SK-N-SH (cell line): ENCODE results near the gene ZNF521. TPM values are rescaled to one million over a fixed set of nuclear protein-coding genes. Genes with fewer than 3 reads are reported as not detected.

Experiments used
- CTCF ChIA-PET: fragments of 300-600, 350-600 bp; formaldehyde crosslinking; extraction: SDS; loops from one replicate; lab custom pipeline; 2021; lab: Yijun Ruan, JAX
- POLR2A ChIA-PET: fragments of 350-600 bp; sonication (Branson Sonifier 250); formaldehyde crosslinking; extraction: SDS; loops from one replicate; lab custom pipeline; 2020; ENCODE audit warnings: antibody characterized with exemption, inconsistent platforms; lab: Yijun Ruan, JAX
- DNase-seq: peaks from one replicate; pipeline ENCODE4 v3.0.0; 2012
- H2AFZ ChIP-seq: fragments of 200-600 bp; sonication (generic); 2 replicates; pipeline ENCODE4 v1.8.1; 2016; ENCODE audit warnings: antibody characterized with exemption, mild to moderate bottlenecking, low read depth
- H3F3A ChIP-seq: fragments of 200-600 bp; sonication (generic); replicated peaks from 2 replicates; pipeline ENCODE3; 2016; ENCODE audit warnings: antibody characterized with exemption, mild to moderate bottlenecking; ENCODE audit not compliant: insufficient read depth
- H3K27ac ChIP-seq, 2 experiments: fragments of 200-500 bp in 1 of 2; fragments of 200-600 bp in 1 of 2; sonication (Bioruptor generic) in 1 of 2; sonication (generic), shearing (Covaris generic) in 1 of 2; 2 replicates each; pipeline versions ENCODE4 v1.5.1 to v1.6.1; 2014 to 2016; ENCODE audit warnings: low read depth in 2 of 2, inconsistent platforms in 1 of 2, low read length in 1 of 2, mild to moderate bottlenecking in 1 of 2, mixed read lengths in 1 of 2
- H3K27me3 ChIP-seq: fragments of 200-600 bp; sonication (generic), shearing (Covaris generic); 2 replicates; pipeline ENCODE4 v1.6.1; 2016; ENCODE audit warnings: mixed run types; ENCODE audit not compliant: insufficient read depth
- H3K36me3 ChIP-seq, 2 experiments: fragments of 200-500 bp in 1 of 2; fragments of 200-600 bp in 1 of 2; sonication (Bioruptor generic) in 1 of 2; sonication (generic) in 1 of 2; replicated peaks in 1 of 2; 2 replicates each; pipeline versions ENCODE3 to v1.5.1; 2014 to 2016; ENCODE audit warnings: low read length in 1 of 2, mild to moderate bottlenecking in 1 of 2; ENCODE audit not compliant: insufficient read depth in 2 of 2, control insufficient read depth in 1 of 2
- H3K4me1 ChIP-seq, 2 experiments: fragments of 200-500 bp in 1 of 2; fragments of 200-600 bp in 1 of 2; sonication (Bioruptor generic) in 1 of 2; sonication (generic), shearing (Covaris generic) in 1 of 2; 2 replicates each; pipeline versions ENCODE4 v1.5.1 to v1.6.1; 2014 to 2016; ENCODE audit warnings: low read depth in 1 of 2, low read length in 1 of 2, mixed run types in 1 of 2; ENCODE audit not compliant: insufficient read depth in 2 of 2, control insufficient read depth in 1 of 2
- H3K4me2 ChIP-seq: fragments of 200-600 bp; sonication (generic), shearing (Covaris generic); 2 replicates; pipeline ENCODE4 v1.6.1; 2017; ENCODE audit warnings: mixed run types
- H3K4me3 ChIP-seq, 2 experiments: fragments of 200-500 bp in 1 of 2; fragments of 200-600 bp in 1 of 2; sonication (Bioruptor generic) in 1 of 2; sonication (generic), shearing (Covaris generic) in 1 of 2; 2 replicates each; pipeline versions ENCODE4 v1.5.1 to v1.8.1; 2014 to 2016; ENCODE audit warnings: low read depth in 2 of 2, inconsistent platforms in 1 of 2, low read length in 1 of 2, mild to moderate bottlenecking in 1 of 2, mixed read lengths in 1 of 2, moderate library complexity in 1 of 2
- H3K79me2 ChIP-seq: fragments of 200-600 bp; sonication (generic); 2 replicates; pipeline ENCODE4 v1.8.1; 2017; ENCODE audit warnings: mild to moderate bottlenecking; ENCODE audit not compliant: insufficient read depth
- H3K9ac ChIP-seq: fragments of 200-600 bp; sonication (generic); 2 replicates; pipeline ENCODE4 v1.6.1; 2017; ENCODE audit warnings: mixed run types
- H3K9me2 ChIP-seq: fragments of 200-600 bp; sonication (generic); 2 replicates; pipeline ENCODE4 v1.6.1; 2017; ENCODE audit warnings: mixed run types
- H3K9me3 ChIP-seq: fragments of 200-600 bp; sonication (generic); 2 replicates; pipeline ENCODE4 v1.6.1; 2017; ENCODE audit warnings: mixed run types, mild to moderate bottlenecking, moderate library complexity
- H4K20me1 ChIP-seq: fragments of 200-600 bp; sonication (generic); 2 replicates; pipeline ENCODE4 v1.6.1; 2017; ENCODE audit warnings: mild to moderate bottlenecking, mixed run types; ENCODE audit not compliant: insufficient read depth
- CHD2 ChIP-seq: fragments of 150-350 bp; IDR thresholded peaks from 2 replicates; pipeline ENCODE4 v1.6.1; 2018; ENCODE audit warnings: low read length; ENCODE audit not compliant: partially characterized antibody
- ELF1 ChIP-seq: IDR thresholded peaks from 2 replicates; pipeline ENCODE4 v1.4.0; 2012
- EP300 ChIP-seq, 2 experiments: IDR thresholded peaks; 2 replicates each; pipeline versions ENCODE4 v1.4.0 to v1.6.1; 2012; ENCODE audit warnings: borderline replicate concordance in 1 of 2, low read depth in 1 of 2, low read length in 1 of 2
- EZH2phosphoT487 ChIP-seq: fragments of 200-600 bp; sonication (generic); IDR thresholded peaks from 2 replicates; pipeline ENCODE4 v1.6.1; 2017; ENCODE audit warnings: low read depth, mixed run types, mild to moderate bottlenecking, antibody characterized with exemption, moderate library complexity, borderline replicate concordance
- FOXJ3 ChIP-seq: sonication (generic); formaldehyde crosslinking; IDR thresholded peaks from 2 replicates; pipeline ENCODE4 v1.5.1; 2020; ENCODE audit warnings: mild to moderate bottlenecking, missing genetic modification reagents
- FOXM1 ChIP-seq: IDR thresholded peaks from 2 replicates; pipeline ENCODE4 v1.4.0; 2012; ENCODE audit warnings: low read depth, mild to moderate bottlenecking
- GATA2 ChIP-seq: sonication (generic); formaldehyde crosslinking; IDR thresholded peaks from 2 replicates; pipeline ENCODE4 v1.5.0; 2020; ENCODE audit warnings: mild to moderate bottlenecking, missing genetic modification reagents
- MEF2A ChIP-seq: IDR thresholded peaks from 2 replicates; pipeline ENCODE4 v1.4.0; 2012; ENCODE audit warnings: low read depth, borderline replicate concordance
- MXI1 ChIP-seq: IDR thresholded peaks from 2 replicates; pipeline ENCODE4 v1.6.1; 2012; ENCODE audit warnings: mild to moderate bottlenecking, low read depth, low read length, improper control_type of control experiment
- NFIC ChIP-seq: IDR thresholded peaks from 2 replicates; pipeline ENCODE4 v1.4.0; 2012; ENCODE audit warnings: borderline replicate concordance
- RAD21 ChIP-seq: IDR thresholded peaks from 2 replicates; pipeline ENCODE4 v1.6.1; 2012; ENCODE audit warnings: mild to moderate bottlenecking, low read length
- RCOR1 ChIP-seq: fragments of 150-350 bp; IDR thresholded peaks from 2 replicates; pipeline ENCODE4 v1.6.1; 2017; ENCODE audit warnings: antibody characterized with exemption, low read length
- RFX5 ChIP-seq: IDR thresholded peaks from 2 replicates; pipeline ENCODE4 v1.6.1; 2012; ENCODE audit warnings: mild to moderate bottlenecking, improper control_type of control experiment, low read length
- RXRA ChIP-seq: IDR thresholded peaks from 2 replicates; pipeline ENCODE4 v1.4.0; 2012; ENCODE audit warnings: low read depth, mild to moderate bottlenecking, borderline replicate concordance
- SIN3A ChIP-seq: IDR thresholded peaks from 2 replicates; pipeline ENCODE4 v1.6.1; 2012; ENCODE audit warnings: low read depth, mild to moderate bottlenecking, low read length, moderate library complexity, borderline replicate concordance
- SMC3 ChIP-seq: IDR thresholded peaks from 2 replicates; pipeline ENCODE4 v1.6.1; 2012; ENCODE audit warnings: low read depth, low read length, improper control_type of control experiment
- TAF1 ChIP-seq: IDR thresholded peaks from 2 replicates; pipeline ENCODE4 v1.6.1; 2012; ENCODE audit warnings: low read depth, mild to moderate bottlenecking, low read length, moderate library complexity, borderline replicate concordance
- TEAD4 ChIP-seq: IDR thresholded peaks from 2 replicates; pipeline ENCODE4 v1.4.0; 2012; ENCODE audit warnings: mild to moderate bottlenecking, borderline replicate concordance; ENCODE audit not compliant: insufficient read depth
- WGBS: methylation state at CpG from one replicate; pipeline ENCODE4 v1.1.6; 2017; ENCODE audit warnings: low lambda C conversion rate; 5-methylcytosine and 5-hydroxymethylcytosine counted together
- polyA plus RNA-seq, 3 experiments: library from polyadenylated mRNA; depleted of rRNA; stranded (reverse); fragments of >200 nt; gene quantifications; 2 replicates each; pipeline ENCODE4 v1.2.3, GENCODE V29; 2012
- TF ChIP-seq, protein P1 (sequence below): IDR thresholded peaks from 2 replicates; pipeline ENCODE4 v1.6.1; 2012; ENCODE audit warnings: mild to moderate bottlenecking, low read depth, low read length, moderate library complexity
- TF ChIP-seq, protein P2 (sequence below): IDR thresholded peaks from 2 replicates; pipeline ENCODE4 v1.4.0; 2012; ENCODE audit warnings: low read depth
- TF ChIP-seq, protein P3 (sequence below): IDR thresholded peaks from 2 replicates; pipeline ENCODE4; 2012

Gene ZNF521
- polyA plus RNA-seq, 1 of the 3 experiments (the other 2 are of a cell fraction) = 14.1 TPM

DNA sequence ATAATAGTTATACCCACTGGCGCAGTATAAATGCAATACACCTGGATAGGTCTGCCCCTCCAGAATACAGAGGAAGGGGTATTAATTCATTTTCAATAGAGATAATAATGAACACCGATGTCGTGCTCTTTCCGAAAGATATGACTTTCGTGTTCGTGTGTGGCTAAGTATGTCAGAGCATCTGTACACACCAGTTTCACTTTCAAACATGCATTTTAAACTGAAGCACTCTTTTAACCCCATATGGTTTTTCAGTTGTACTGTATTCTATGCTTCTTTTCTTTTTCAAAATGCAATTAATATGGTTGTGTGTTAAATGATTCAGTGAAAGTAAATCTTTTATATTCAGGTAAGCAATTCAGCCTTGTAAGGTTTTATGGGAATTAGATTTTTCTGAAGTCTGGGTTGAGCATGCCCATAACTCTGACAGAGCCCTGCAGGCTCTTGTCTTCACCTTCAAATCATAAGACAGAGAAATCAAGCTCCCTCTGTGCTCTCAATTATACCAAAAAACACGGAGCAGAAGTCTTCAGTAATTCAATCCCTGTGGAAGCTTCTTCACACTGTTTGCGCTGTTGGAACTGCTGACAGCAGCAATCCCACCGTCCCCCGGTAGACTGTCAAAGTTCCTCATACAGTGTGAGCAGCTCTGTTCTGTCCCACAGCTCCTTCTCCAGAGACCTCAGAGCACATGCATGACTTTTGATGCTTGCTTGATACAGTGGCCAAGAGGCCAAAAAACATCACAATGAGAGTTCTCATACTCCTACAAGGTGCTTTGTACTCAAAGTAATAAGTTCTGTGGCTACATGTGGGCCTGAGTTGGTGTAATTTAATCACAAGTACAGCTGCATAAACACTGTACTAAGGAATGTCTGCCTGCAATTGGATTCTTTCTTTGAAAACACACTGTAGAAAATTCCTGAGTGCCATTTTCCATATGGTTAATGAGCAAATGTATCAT is 186.8 kb downstream of the ZNF521 start:
- CTCF ChIA-PET = interaction anchor here (1.2 kb wide), 1 partner anchor 25 kb away, joined by 4 read pairs; no protein-coding TSS in a partner anchor

DNA sequence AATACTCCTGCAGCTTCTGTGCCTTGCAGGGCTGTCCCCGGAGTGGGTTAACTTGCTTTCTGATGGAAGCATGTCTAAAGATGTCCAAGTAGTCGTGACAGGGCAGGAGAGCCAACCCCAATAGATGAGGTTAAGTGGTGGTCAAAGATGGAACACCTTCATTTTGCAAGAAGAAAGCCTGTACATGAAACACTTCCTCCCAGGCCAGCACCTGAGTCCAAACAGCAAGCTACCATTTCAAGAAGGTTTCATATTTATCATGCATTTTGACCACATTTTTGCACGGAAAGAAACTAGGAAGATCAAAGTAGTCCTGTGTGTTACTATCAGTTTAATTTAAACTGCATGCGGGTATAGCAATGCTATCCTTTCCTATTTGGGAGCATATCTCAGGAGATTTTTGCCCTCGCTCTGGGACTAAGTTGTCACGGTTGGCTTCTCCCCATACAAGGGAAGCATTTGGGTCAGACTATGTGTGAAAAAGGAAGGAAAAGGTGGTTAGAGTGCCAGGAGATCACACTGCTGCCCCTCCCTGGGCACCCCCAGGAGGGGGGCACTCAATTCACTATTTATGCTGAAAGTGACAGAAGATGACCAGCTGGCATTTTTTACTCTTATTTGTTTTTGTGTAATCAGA is 187.6 kb downstream of the ZNF521 start:
- no peaks in the 10 kb centered on the region for H3K9me2 ChIP-seq
- no peaks in the 10 kb centered on the region for H3K79me2 ChIP-seq
- no peak overlapping the region for H3K4me2 ChIP-seq
- DNase-seq = no peak
- no peak overlapping the region for H3K9ac ChIP-seq
- TF ChIP-seq SIN3A (no peak), TEAD4 (no peak), CHD2 (no peak), RCOR1 (no peak), FOXJ3 (CRISPR knock-in tag) (no peak), TAF1 (no peak), FOXM1 (no peak), SMC3 (no peak), ELF1 (no peak), EZH2phosphoT487 (no peak)
- TF ChIP-seq, protein P1, sequence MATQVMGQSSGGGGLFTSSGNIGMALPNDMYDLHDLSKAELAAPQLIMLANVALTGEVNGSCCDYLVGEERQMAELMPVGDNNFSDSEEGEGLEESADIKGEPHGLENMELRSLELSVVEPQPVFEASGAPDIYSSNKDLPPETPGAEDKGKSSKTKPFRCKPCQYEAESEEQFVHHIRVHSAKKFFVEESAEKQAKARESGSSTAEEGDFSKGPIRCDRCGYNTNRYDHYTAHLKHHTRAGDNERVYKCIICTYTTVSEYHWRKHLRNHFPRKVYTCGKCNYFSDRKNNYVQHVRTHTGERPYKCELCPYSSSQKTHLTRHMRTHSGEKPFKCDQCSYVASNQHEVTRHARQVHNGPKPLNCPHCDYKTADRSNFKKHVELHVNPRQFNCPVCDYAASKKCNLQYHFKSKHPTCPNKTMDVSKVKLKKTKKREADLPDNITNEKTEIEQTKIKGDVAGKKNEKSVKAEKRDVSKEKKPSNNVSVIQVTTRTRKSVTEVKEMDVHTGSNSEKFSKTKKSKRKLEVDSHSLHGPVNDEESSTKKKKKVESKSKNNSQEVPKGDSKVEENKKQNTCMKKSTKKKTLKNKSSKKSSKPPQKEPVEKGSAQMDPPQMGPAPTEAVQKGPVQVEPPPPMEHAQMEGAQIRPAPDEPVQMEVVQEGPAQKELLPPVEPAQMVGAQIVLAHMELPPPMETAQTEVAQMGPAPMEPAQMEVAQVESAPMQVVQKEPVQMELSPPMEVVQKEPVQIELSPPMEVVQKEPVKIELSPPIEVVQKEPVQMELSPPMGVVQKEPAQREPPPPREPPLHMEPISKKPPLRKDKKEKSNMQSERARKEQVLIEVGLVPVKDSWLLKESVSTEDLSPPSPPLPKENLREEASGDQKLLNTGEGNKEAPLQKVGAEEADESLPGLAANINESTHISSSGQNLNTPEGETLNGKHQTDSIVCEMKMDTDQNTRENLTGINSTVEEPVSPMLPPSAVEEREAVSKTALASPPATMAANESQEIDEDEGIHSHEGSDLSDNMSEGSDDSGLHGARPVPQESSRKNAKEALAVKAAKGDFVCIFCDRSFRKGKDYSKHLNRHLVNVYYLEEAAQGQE = no peak
- TF ChIP-seq, all 33 proteins: peak for 0
- Histone ChIP-seq H4K20me1 (no peaks in the 10 kb centered on the region), H3K27me3 (no peaks in the 10 kb centered on the region), H3F3A (no peaks in the 10 kb centered on the region), H3K36me3 (peaks cover 0 to 5% of the 10 kb centered on the region in 2 experiments), H2AFZ (no peak overlapping the region), H3K27ac (no peak overlapping the region), H3K4me3 (no peak overlapping the region), H3K9me3 (no peaks in the 10 kb centered on the region), H3K4me1 (peaks cover 0 to 5% of the 10 kb centered on the region in 2 experiments; a peak in 2 of 4 replicates)
- POLR2A ChIA-PET = no interaction called here
- 96% methylated on average over 6 of the region's 6 CpGs for WGBS
- CTCF ChIA-PET = interaction anchor here (1.2 to 1.6 kb wide), 2 partner anchors 24 to 94 kb away, joined by 3 to 4 read pairs; no protein-coding TSS in a partner anchor

More for the DNA sequence above, 186.8 kb downstream of the ZNF521 start:
- DNase-seq = no peak
- POLR2A ChIA-PET = no interaction called here
- Histone ChIP-seq H3K4me1 (peaks cover 0 to 5% of the 10 kb centered on the region in 2 experiments; a peak in 2 of 4 replicates), H2AFZ (no peak overlapping the region), H3K4me3 (no peak overlapping the region), H3K27ac (no peak overlapping the region; a peak in 1 of 4 replicates), H3F3A (no peaks in the 10 kb centered on the region), H3K36me3 (peaks cover 0 to 5% of the 10 kb centered on the region in 2 experiments), H3K4me2 (no peak overlapping the region), H3K79me2 (no peaks in the 10 kb centered on the region), H3K9ac (no peak overlapping the region), H3K9me3 (no peaks in the 10 kb centered on the region), H3K27me3 (no peaks in the 10 kb centered on the region), H4K20me1 (no peaks in the 10 kb centered on the region), H3K9me2 (no peaks in the 10 kb centered on the region)
- 89% methylated on average over 10 of the region's 10 CpGs for WGBS
- TF ChIP-seq EP300 (IDR thresholded peaks at IDR 0.05; ENCODE audit: borderline replicate concordance in 1 of 2, low read depth in 1 of 2, low read length in 1 of 2) (no peak), GATA2 (CRISPR knock-in tag) (no peak), FOXM1 (no peak), RAD21 (no peak), RFX5 (no peak), ELF1 (no peak), MEF2A (no peak), NFIC (no peak), RXRA (no peak), TEAD4 (no peak), CHD2 (no peak), MXI1 (no peak)
- TF ChIP-seq, protein P2, sequence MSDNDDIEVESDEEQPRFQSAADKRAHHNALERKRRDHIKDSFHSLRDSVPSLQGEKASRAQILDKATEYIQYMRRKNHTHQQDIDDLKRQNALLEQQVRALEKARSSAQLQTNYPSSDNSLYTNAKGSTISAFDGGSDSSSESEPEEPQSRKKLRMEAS = no peak
- TF ChIP-seq, protein P3, sequence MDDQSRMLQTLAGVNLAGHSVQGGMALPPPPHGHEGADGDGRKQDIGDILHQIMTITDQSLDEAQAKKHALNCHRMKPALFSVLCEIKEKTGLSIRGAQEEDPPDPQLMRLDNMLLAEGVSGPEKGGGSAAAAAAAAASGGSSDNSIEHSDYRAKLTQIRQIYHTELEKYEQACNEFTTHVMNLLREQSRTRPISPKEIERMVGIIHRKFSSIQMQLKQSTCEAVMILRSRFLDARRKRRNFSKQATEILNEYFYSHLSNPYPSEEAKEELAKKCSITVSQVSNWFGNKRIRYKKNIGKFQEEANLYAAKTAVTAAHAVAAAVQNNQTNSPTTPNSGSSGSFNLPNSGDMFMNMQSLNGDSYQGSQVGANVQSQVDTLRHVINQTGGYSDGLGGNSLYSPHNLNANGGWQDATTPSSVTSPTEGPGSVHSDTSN = no peak
